ENCODE results near the gene PLK3. TPM values are rescaled to one million over a fixed set of nuclear protein-coding genes. Genes with fewer than 3 reads are reported as not detected.

Gene PLK3
- polyA plus RNA-seq, 2 of the 4 experiments (the other 2 are of a cell fraction), result 11.2 to 12.6 TPM

DNA sequence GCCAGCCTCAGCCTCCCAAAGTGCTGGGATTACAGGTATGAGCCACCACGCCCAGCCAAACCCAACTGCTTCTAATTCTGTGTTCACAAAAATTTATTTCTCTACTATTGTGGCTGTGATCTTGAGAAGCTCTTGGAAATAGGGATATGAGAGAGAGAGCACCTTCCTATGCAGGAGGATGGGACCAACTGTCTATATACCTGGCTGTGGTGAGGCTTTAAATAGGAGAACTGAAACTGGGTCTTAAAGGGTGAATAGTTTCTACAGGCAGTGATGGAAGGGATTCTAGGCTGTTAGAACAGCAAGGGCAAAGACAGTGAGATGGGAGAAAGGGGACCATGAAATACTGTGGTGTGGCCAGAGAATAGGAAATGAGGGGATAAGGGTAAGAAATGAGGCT lies 51.1 kb downstream of the PLK3 start:
- Histone ChIP-seq H3K27ac (no peak overlapping the region), H3K4me2 (no peak overlapping the region), H3K4me3 (no peak overlapping the region), H3K4me1 (no peaks in the 10 kb centered on the region), H3K9me3 (no peaks in the 10 kb centered on the region)
- ChIA-PET CTCF (interaction anchor here (0.6 to 0.7 kb wide), 3 partner anchors 16 to 1097 kb away, joined by 3 to 5 read pairs (median 4); no protein-coding TSS in a partner anchor), POLR2A (interaction anchor here (0.7 kb wide), 1 partner anchor 19 kb away, joined by 3 read pairs; no protein-coding TSS in a partner anchor)
- no peak for TF ChIP-seq GATA3 (IDR thresholded peaks at IDR 0.05; ENCODE audit: borderline replicate concordance)
- no peak for TF ChIP-seq MAFK (IDR thresholded peaks at IDR 0.05; ENCODE audit: partially characterized antibody)
- TF ChIP-seq ZSCAN20 (CRISPR knock-in tag; IDR thresholded peaks at IDR 0.05), result no peak
- no peak for DNase-seq (ENCODE audit: low read depth in 1 of 2, low spot score in 1 of 2)
- no peak for FAIRE-seq
- WGBS (ENCODE audit: missing lambda C conversion rate), result 100% methylated on average over 1 of the region's 1 CpG
- no peak for ATAC-seq

DNA sequence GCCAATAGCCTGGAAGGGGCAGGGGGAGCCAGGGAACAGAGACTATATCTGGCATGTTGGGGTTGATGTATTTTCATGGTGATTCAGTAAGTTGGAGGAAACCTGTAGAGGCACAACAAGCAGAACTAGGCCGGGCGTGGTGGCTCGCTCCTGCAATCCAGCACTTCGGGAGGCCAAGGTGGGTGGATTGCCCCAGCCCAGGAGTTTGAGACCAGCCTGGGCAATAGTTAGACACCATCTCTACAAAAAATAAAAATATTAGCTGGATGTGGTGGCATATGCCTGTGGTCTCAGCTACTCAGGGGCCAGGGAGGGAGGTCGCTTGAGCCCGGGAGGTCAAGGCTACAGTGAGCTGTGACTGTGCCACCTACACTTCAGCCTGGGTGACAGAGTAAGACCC lies 53.0 kb downstream of the PLK3 start:
- Histone ChIP-seq H3K4me2 (no peak overlapping the region), H3K4me3 (no peak overlapping the region), H3K27ac (no peak overlapping the region), H3K9me3 (no peaks in the 10 kb centered on the region), H3K4me1 (no peaks in the 10 kb centered on the region)
- no peak for FAIRE-seq
- 89% methylated on average over 6 of the region's 6 CpGs for WGBS (ENCODE audit: missing lambda C conversion rate)
- TF ChIP-seq, protein P1, sequence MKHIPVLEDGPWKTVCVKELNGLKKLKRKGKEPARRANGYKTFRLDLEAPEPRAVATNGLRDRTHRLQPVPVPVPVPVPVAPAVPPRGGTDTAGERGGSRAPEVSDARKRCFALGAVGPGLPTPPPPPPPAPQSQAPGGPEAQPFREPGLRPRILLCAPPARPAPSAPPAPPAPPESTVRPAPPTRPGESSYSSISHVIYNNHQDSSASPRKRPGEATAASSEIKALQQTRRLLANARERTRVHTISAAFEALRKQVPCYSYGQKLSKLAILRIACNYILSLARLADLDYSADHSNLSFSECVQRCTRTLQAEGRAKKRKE (CRISPR knock-in tag; IDR thresholded peaks at IDR 0.05; ENCODE audit: low read depth), result no peak
- TF ChIP-seq RARB (CRISPR knock-in tag; IDR thresholded peaks at IDR 0.05) (no peak), MAZ (IDR thresholded peaks at IDR 0.05; ENCODE audit: borderline replicate concordance, low read depth, low read length) (no peak), EHF (CRISPR knock-in tag; IDR thresholded peaks at IDR 0.05) (no peak), SMC3 (IDR thresholded peaks at IDR 0.05) (no peak), ZNF302 (CRISPR knock-in tag; IDR thresholded peaks at IDR 0.05) (no peak), EP300 (IDR thresholded peaks at IDR 0.05) (no peak), CBX8 (IDR thresholded peaks at IDR 0.05) (no peak), CHD2 (IDR thresholded peaks at IDR 0.05; ENCODE audit: low read length, partially characterized antibody) (no peak), HOXA7 (CRISPR knock-in tag; IDR thresholded peaks at IDR 0.05) (no peak), JUNB (IDR thresholded peaks at IDR 0.05) (no peak), JUN (IDR thresholded peaks at IDR 0.05) (no peak), CTCF (IDR thresholded peaks at IDR 0.05) (no peak), POLR2A (IDR thresholded peaks at IDR 0.05; ENCODE audit: low read length) (no peak)
- TF ChIP-seq, protein P2, sequence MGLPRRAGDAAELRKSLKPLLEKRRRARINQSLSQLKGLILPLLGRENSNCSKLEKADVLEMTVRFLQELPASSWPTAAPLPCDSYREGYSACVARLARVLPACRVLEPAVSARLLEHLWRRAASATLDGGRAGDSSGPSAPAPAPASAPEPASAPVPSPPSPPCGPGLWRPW (IDR thresholded peaks at IDR 0.05), result no peak
- TF ChIP-seq, protein P3, sequence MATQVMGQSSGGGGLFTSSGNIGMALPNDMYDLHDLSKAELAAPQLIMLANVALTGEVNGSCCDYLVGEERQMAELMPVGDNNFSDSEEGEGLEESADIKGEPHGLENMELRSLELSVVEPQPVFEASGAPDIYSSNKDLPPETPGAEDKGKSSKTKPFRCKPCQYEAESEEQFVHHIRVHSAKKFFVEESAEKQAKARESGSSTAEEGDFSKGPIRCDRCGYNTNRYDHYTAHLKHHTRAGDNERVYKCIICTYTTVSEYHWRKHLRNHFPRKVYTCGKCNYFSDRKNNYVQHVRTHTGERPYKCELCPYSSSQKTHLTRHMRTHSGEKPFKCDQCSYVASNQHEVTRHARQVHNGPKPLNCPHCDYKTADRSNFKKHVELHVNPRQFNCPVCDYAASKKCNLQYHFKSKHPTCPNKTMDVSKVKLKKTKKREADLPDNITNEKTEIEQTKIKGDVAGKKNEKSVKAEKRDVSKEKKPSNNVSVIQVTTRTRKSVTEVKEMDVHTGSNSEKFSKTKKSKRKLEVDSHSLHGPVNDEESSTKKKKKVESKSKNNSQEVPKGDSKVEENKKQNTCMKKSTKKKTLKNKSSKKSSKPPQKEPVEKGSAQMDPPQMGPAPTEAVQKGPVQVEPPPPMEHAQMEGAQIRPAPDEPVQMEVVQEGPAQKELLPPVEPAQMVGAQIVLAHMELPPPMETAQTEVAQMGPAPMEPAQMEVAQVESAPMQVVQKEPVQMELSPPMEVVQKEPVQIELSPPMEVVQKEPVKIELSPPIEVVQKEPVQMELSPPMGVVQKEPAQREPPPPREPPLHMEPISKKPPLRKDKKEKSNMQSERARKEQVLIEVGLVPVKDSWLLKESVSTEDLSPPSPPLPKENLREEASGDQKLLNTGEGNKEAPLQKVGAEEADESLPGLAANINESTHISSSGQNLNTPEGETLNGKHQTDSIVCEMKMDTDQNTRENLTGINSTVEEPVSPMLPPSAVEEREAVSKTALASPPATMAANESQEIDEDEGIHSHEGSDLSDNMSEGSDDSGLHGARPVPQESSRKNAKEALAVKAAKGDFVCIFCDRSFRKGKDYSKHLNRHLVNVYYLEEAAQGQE (IDR thresholded peaks at IDR 0.05), result no peak
- TF ChIP-seq, protein P4, sequence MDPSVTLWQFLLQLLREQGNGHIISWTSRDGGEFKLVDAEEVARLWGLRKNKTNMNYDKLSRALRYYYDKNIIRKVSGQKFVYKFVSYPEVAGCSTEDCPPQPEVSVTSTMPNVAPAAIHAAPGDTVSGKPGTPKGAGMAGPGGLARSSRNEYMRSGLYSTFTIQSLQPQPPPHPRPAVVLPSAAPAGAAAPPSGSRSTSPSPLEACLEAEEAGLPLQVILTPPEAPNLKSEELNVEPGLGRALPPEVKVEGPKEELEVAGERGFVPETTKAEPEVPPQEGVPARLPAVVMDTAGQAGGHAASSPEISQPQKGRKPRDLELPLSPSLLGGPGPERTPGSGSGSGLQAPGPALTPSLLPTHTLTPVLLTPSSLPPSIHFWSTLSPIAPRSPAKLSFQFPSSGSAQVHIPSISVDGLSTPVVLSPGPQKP (IDR thresholded peaks at IDR 0.05; ENCODE audit: low read depth, low read length), result no peak
- ChIA-PET POLR2A (no interaction called here), CTCF (no interaction called here)
- no peak for ATAC-seq
- no peak for DNase-seq (ENCODE audit: low read depth in 1 of 2, low spot score in 1 of 2)
